ENCODE measurements around the gene KRTAP5-2. TPM values are rescaled to one million over a fixed set of nuclear protein-coding genes. Genes with fewer than 3 reads are reported as not detected.

Gene KRTAP5-2
- total RNA-seq, 1 donor from 2014 or later = not detected

DNA sequence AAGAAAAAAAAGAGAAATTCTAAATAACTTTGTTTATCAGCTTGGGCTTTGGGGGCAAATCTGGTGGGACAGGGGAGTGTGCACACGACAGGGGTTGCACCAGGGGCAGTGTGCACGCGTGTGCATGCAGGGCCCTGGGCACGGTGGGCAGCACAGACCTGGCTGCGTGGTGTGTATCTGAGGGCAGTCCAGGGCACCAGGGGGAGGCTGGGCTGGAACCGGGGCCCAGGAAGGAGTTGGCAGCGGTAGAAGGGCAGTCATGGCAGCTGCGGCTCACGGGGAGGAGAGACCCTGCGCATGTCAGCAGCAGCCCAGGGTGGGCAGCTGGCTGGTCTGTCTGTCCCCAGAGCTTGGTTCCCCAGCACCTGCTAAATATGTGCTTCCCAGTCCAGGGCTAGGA lies 35.8 kb upstream of the KRTAP5-2 start:
- Mint-ChIP-seq H3K27ac (no peak overlapping the region), H3K27me3 (peaks cover 6% of the 10 kb centered on the region), H3K9me3 (no peaks in the 10 kb centered on the region), H3K36me3 (ENCODE audit: low read depth) (no peaks in the 10 kb centered on the region), H3K4me3 (no peak overlapping the region), H3K4me1 (peaks cover 1% of the 10 kb centered on the region)
- DNase-seq = no peak
- intact Hi-C loops (cut with micrococcal nuclease) = no loop called here

DNA sequence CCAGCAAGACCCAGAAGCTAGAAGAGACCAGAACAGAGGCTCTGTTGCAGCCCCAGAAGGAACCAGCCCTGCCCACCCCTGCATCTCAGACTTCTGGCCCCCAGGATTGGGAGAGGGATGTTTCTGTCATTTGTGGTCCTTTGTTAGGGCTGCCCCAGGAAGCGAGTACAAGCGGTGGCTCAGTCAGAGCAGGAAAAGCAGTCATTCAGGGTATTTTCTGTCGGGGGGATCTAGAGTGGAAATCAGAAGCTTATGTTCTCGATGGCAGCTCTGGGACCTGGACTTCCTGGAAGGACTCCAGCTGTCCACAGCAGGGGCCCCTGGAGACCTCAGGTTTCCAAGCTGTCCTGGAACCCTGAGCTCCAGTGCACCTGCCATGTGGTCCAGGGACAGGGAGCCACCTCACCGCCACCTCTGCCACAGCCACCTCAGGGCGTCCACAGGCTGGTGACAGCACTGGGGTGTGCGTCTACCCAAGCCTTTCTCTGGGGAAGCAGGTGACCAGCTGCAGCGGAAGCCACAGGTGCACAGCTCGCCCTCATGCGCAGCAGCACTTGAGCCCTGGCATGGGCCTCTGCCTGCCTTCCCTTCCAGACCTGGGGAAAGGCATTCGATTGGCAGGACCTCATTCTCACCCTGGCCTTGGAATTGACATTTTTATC lies 34.1 kb upstream of the KRTAP5-2 start:
- Mint-ChIP-seq H3K4me1 (peaks cover 3% of the 10 kb centered on the region), H3K36me3 (ENCODE audit: low read depth) (no peaks in the 10 kb centered on the region), H3K27me3 (peaks cover 12% of the 10 kb centered on the region), H3K4me3 (no peak overlapping the region), H3K27ac (no peak overlapping the region), H3K9me3 (no peaks in the 10 kb centered on the region)
- no peak for DNase-seq
- intact Hi-C loops (cut with micrococcal nuclease) = no loop called here

DNA sequence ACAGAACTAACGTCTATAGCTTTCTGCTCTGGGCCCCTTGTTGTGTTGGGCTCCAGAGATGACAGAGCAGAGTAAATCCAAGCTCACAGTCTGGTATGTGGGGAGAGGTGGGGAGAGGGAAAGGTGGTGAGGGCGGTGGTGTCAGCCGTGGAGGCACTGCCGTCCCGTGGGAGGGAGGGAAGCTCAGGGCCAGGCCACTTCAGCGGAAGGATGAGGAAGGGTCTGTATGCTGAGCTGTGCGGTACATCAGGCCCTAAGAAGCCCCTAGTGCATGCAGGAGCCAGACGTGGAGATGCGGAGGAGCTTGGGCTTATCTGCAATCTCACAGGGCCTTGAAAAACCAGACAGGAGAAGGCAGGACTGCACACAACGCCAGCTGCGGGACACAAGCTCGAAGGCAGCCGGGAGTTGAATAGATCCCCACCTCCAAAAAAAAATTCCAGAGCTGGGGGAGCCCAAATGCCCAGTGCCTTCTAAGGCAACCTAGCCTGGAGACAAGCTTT lies 33.0 kb upstream of the KRTAP5-2 start:
- Mint-ChIP-seq H3K4me3 (no peak overlapping the region), H3K27ac (no peak overlapping the region), H3K36me3 (ENCODE audit: low read depth) (no peaks in the 10 kb centered on the region), H3K9me3 (no peaks in the 10 kb centered on the region), H3K4me1 (peaks cover 3% of the 10 kb centered on the region), H3K27me3 (peaks cover 15% of the 10 kb centered on the region)
- intact Hi-C loops (cut with micrococcal nuclease) = no loop called here
- DNase-seq = no peak

DNA sequence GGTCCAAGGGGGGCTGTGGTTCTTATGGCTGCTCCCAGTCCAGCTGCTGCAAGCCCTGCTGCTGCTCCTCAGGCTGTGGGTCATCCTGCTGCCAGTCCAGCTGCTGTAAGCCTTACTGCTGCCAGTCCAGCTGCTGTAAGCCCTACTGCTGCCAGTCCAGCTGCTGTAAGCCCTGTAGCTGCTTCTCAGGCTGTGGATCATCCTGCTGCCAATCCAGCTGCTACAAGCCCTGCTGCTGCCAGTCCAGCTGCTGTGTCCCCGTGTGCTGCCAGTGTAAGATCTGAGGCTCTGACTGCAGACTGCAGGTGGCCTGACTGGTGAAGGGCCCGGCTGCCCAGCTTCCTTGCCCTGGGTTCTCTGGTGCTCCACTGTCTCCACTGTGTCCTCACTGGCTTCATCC lies 32.2 kb upstream of the KRTAP5-2 start:
- Mint-ChIP-seq H3K9me3 (no peaks in the 10 kb centered on the region), H3K4me3 (no peak overlapping the region), H3K27me3 (peaks cover 17% of the 10 kb centered on the region), H3K27ac (no peak overlapping the region), H3K4me1 (peaks cover 3% of the 10 kb centered on the region), H3K36me3 (ENCODE audit: low read depth) (no peaks in the 10 kb centered on the region)
- intact Hi-C loops (cut with micrococcal nuclease) = no loop called here
- DNase-seq = no peak

DNA sequence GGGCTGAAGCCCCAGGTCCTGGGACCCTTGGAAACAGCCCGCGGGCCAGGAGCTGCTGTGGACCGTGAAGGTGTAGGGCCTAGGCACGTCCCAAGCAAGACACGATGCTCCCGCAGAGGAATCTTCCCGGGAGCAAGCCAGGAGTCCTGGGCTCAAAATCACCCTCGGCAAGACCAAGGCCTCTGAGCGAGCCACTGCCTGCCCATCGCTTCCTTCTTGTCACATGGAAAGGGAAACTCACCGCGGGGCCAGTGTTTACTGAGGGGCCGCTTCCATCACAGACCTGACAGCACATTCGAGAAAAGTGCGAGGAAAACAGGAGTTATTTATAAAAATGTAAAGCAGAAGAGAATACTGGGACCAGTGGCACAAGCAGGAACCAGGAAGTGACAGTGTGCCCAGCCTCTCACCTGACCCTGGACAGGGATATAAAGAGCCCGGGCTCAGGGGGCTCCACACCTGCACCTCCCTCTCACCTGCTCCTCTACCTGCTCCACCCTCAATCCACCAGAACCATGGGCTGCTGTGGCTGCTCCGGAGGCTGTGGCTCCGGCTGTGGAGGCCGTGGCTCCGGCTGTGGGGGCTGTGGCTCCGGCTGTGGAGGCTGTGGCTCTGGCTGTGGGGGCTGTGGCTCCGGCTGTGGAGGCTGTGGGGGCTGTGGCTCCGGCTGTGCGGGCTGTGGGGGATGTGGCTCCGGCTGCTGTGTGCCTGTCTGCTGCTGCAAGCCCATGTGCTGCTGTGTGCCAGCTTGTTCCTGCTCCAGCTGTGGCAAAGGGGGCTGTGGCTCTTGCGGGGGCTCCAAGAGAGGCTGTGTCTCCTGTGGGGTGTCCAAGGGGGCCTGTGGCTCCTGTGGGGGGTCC lies 31.5 kb upstream of the KRTAP5-2 start, which contains the start of gene KRTAP5-5:
KRTAP5-5 (plus strand) TSS at position 450 of the 860 bp plus-strand sequence; CDS start at position 516, 66 bp downstream.
- intact Hi-C loops (cut with micrococcal nuclease) = no loop called here
- peaks cover 3% of the 10 kb centered on the region for H3K4me1 Mint-ChIP-seq
- no peak within 1 kb of the TSS for H3K4me3 Mint-ChIP-seq
- no peaks in the 10 kb centered on the region for H3K9me3 Mint-ChIP-seq
- H3K27ac Mint-ChIP-seq = no peak within 1 kb of the TSS
- no peaks in the 10 kb centered on the region for H3K36me3 Mint-ChIP-seq (ENCODE audit: low read depth)
- peaks cover 17% of the 10 kb centered on the region for H3K27me3 Mint-ChIP-seq
- DNase-seq = no peak

DNA sequence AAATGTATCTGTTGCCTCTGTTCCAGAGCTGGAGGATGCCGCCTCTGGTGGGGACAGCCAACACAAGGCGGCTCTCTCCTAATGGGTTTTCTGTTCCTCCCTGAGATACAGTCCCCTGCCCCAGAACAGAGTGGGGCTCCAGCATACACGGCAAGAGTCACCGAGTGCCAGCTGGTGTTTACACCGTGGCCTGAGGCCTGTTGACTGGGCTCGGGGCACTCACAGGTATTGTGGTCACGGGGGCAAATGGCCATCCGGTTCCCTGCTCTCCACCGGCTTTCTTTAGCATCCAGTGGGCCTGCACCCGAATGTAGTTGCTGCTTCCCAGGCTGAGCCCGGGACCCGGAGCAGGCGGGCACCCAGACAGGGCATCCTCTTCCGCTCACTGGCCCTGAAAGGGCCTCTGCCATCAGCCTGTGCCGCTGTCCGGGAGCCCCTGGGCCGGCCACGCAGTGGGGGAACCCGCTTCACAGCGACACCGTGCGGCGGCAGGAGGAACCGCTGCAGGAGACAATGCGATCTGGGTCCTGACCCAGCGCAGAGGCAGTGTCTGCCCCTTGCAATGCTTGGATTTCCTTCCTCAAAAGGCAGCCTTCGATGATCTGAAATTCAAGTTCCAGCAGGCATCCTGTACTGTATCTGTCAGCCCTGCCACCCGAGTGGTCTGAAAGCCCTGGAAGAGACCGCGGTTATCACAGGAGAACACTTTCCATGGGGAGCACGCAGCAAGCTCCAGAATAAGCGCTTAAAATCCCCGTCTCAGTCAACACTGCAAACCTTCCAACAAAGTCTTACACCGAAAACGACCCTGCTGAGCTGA lies 30.6 kb upstream of the KRTAP5-2 start:
- Mint-ChIP-seq H3K27ac (no peak overlapping the region), H3K36me3 (ENCODE audit: low read depth) (no peaks in the 10 kb centered on the region), H3K4me3 (no peak overlapping the region), H3K4me1 (peaks cover 3% of the 10 kb centered on the region), H3K27me3 (peaks cover 17% of the 10 kb centered on the region), H3K9me3 (no peaks in the 10 kb centered on the region)
- intact Hi-C loops (cut with micrococcal nuclease) = no loop called here
- DNase-seq = peak; percentile 87

DNA sequence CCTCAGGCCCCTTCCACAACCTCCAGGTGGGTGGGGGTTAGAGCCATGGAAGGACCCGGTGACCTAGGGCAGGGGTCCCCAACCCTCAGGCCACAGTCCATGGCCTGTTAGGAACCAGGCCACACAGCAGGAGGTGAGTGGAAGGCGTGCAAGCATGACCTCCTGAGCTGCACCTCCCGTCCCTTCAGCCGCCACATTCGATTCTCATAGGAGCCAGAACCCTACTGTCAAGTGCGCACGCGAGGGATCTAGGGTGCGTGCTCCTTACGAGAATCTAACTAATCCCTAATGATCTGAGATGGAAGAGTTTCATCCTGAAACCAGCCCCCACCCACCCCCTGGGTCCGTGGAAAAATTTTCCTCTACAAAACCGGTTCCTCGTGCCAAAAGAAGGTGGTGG lies 27.4 kb upstream of the KRTAP5-2 start:
- Mint-ChIP-seq H3K27ac (no peak overlapping the region), H3K36me3 (ENCODE audit: low read depth) (no peaks in the 10 kb centered on the region), H3K9me3 (no peaks in the 10 kb centered on the region), H3K27me3 (peaks cover 16% of the 10 kb centered on the region), H3K4me1 (peaks cover 3% of the 10 kb centered on the region), H3K4me3 (no peak overlapping the region)
- DNase-seq = no peak
- intact Hi-C loops (cut with micrococcal nuclease) = no loop called here

DNA sequence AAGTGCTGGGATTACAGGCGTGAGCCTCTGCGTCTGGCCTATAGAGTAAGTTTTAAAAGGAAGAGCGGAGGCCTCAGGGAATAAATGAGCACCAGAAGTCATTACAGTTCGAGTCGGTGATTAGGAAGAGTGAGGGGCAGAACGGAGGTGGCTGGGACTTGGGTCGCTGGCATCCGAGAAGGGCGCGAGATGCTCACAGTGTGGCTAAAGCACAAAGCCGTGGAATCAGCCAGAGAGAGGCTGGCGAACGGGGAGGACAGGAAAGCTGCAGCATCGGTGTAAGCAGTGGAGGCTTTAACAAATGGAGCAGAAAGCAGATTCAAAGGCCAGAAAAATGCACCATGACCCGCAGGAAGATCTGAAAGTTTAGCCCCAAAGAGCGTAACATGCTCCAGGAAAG lies 26.5 kb upstream of the KRTAP5-2 start:
- Mint-ChIP-seq H3K36me3 (ENCODE audit: low read depth) (no peaks in the 10 kb centered on the region), H3K27me3 (peaks cover 15% of the 10 kb centered on the region), H3K9me3 (no peaks in the 10 kb centered on the region), H3K4me1 (peaks cover 3% of the 10 kb centered on the region), H3K27ac (no peak overlapping the region), H3K4me3 (no peak overlapping the region)
- DNase-seq = no peak
- intact Hi-C loops (cut with micrococcal nuclease) = no loop called here

DNA sequence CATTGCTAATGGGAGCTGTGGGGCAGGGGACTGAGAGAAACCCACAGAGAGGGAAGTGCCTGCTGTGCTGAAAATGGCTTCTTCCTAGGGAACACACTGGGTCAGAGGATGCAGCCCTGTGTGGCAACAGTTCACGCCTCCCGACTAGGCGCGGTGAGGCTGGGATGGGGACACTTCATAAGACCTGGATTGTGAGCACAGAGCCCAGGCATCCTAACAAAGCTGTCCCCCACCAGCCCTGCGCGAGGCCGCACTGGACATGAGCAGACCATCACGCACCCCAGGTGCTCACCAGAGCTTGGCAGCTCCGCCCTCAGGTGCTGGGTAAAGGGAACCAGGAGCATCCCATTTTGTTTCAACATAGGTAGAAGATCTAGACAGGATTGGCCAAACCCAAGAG lies 25.6 kb upstream of the KRTAP5-2 start:
- no peaks in the 10 kb centered on the region for H3K36me3 Mint-ChIP-seq (ENCODE audit: low read depth)
- H3K4me1 Mint-ChIP-seq = peaks cover 4% of the 10 kb centered on the region
- intact Hi-C loops (cut with micrococcal nuclease) = no loop called here
- no peak overlapping the region for H3K4me3 Mint-ChIP-seq
- no peaks in the 10 kb centered on the region for H3K9me3 Mint-ChIP-seq
- DNase-seq = no peak
- H3K27ac Mint-ChIP-seq = no peak overlapping the region
- H3K27me3 Mint-ChIP-seq = peaks cover 10% of the 10 kb centered on the region

DNA sequence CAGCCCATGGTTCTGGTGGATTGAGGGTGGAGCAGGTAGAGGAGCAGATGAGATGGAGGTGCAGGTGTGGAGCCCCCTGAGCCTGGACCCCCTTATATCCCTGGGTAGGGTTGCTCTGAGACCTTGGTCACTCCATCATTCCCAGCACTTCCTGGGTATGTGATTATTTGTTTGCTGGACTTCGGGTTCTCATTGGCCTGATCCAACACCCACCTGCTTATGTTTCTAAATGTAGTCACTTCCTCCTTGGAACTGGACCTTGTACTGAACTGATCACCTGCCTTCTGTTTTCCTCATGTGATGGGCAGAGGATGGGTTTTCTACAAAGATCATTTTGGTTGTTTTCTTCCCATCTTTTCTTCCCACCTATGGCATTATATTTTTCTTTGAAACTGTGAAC lies 24.0 kb upstream of the KRTAP5-2 start, which contains the start of gene KRTAP5-4:
KRTAP5-4 (minus strand) TSS at position 53 of the 400 bp plus-strand sequence; CDS start at position 8, 45 bp downstream.
- Mint-ChIP-seq H3K4me3 (no peak within 1 kb of the TSS), H3K27me3 (peaks cover 4% of the 10 kb centered on the region), H3K9me3 (no peaks in the 10 kb centered on the region), H3K27ac (no peak within 1 kb of the TSS), H3K4me1 (peaks cover 4% of the 10 kb centered on the region), H3K36me3 (ENCODE audit: low read depth) (no peaks in the 10 kb centered on the region)
- intact Hi-C loops (cut with micrococcal nuclease) = no loop called here
- no peak for DNase-seq

DNA sequence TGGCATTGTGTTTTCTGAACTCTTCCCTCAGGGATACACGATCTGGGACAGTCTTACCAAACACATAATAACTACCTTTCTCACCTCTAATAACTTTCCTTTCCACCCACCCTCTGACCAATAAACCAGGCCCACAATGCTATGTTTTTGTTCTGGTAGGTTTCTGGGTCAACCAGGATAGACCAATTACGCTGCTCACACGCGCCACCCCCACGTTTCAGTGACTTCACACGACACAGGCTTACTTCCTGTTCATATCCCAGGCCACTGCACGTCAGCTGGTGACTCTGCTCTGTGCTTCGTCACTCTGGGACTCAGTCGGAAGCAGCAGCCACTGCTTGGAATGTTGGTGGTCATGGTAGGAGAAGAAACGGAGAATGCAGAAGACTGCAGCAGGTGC lies 21.4 kb upstream of the KRTAP5-2 start:
- no peak overlapping the region for H3K4me3 Mint-ChIP-seq
- H3K4me1 Mint-ChIP-seq = peaks cover 4% of the 10 kb centered on the region
- no peak overlapping the region for H3K27ac Mint-ChIP-seq
- H3K9me3 Mint-ChIP-seq = no peaks in the 10 kb centered on the region
- no peaks in the 10 kb centered on the region for H3K36me3 Mint-ChIP-seq (ENCODE audit: low read depth)
- intact Hi-C loops (cut with micrococcal nuclease) = no loop called here
- peaks cover 5% of the 10 kb centered on the region for H3K27me3 Mint-ChIP-seq
- DNase-seq = no peak

DNA sequence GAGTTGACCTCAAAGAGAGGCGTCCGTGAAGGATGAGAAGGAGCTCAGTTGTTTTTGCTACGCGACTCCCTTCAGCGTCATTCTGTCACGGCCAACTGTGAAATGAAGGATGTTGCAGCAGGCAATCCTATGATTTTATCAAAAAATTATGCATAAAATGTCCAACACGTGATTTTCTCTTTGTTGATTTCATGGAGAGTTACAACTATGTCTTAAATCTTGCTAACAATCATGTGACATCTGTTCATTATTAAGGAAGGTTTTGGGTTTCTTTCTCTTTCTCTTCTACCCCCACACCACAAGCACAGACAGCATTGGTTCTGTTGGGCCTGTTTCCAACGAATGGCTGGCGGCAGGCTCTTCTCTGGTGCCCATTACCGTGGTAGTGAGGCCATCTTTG lies 20.1 kb upstream of the KRTAP5-2 start:
- Mint-ChIP-seq H3K36me3 (ENCODE audit: low read depth) (no peaks in the 10 kb centered on the region), H3K9me3 (no peaks in the 10 kb centered on the region), H3K4me1 (peaks cover 4% of the 10 kb centered on the region), H3K27me3 (peaks cover 5% of the 10 kb centered on the region), H3K4me3 (no peak overlapping the region), H3K27ac (no peak overlapping the region)
- intact Hi-C loops (cut with micrococcal nuclease) = no loop called here
- DNase-seq = no peak

DNA sequence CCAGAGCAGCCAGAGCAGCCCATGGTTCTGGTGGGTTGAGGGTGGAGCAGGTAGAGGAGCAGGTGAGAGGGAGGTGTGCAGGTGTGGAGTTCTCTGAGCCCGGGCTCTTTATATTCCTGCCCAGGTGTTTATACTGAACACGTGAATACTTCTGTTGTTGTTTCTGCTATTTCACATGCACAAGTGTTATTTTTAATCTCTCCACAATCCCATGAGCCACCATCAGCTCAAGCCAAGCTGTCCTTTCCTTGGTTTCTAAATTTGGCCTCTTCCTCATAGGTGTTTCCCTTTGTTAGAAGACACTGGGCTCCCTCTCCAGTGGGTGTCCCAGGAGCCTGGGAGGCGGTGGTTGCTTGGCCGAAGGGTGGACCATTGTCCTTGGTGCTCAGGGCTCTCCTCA lies 10.3 kb upstream of the KRTAP5-2 start, which contains the start of gene KRTAP5-3:
KRTAP5-3 (minus strand) TSS at position 101 of the 400 bp plus-strand sequence; CDS start at position 23, 78 bp downstream.
- no peak for DNase-seq
- H3K27me3 Mint-ChIP-seq = peaks cover 9% of the 10 kb centered on the region
- no peak within 1 kb of the TSS for H3K4me3 Mint-ChIP-seq
- H3K27ac Mint-ChIP-seq = no peak within 1 kb of the TSS
- no peaks in the 10 kb centered on the region for H3K36me3 Mint-ChIP-seq (ENCODE audit: low read depth)
- peaks cover 3% of the 10 kb centered on the region for H3K4me1 Mint-ChIP-seq
- no peaks in the 10 kb centered on the region for H3K9me3 Mint-ChIP-seq
- intact Hi-C loops (cut with micrococcal nuclease) = no loop called here

All from activated CD4-positive, alpha-beta T cell treated with anti-CD3 and anti-CD28 coated beads, Interleukin-2, amount 10 ng/mL, durations not matched to agents 24 days and 14 days (primary cell).